SK-N-SH (cell line): ENCODE data around the gene FEV.

Source experiments
- CTCF ChIP-seq: fragments of 200-600 bp; sonication (generic); IDR thresholded peaks from 2 replicates; pipeline ENCODE4 v1.6.1; 2017; ENCODE audit warnings: antibody characterized with exemption, mild to moderate bottlenecking, moderate library complexity
- ELF1 ChIP-seq: IDR thresholded peaks from 2 replicates; pipeline ENCODE4 v1.4.0; 2012
- EP300 ChIP-seq, 2 experiments: IDR thresholded peaks; 2 replicates each; pipeline versions ENCODE4 v1.4.0 to v1.6.1; 2012; ENCODE audit warnings: borderline replicate concordance in 1 of 2, low read depth in 1 of 2, low read length in 1 of 2
- JUND ChIP-seq: IDR thresholded peaks from 2 replicates; pipeline ENCODE4 v1.4.0; 2012
- NFIC ChIP-seq: IDR thresholded peaks from 2 replicates; pipeline ENCODE4 v1.4.0; 2012; ENCODE audit warnings: borderline replicate concordance
- POLR2AphosphoS5 ChIP-seq: IDR thresholded peaks from 2 replicates; pipeline ENCODE4 v1.6.1; 2012; ENCODE audit warnings: low read depth, low read length
- REST ChIP-seq: IDR thresholded peaks from 2 replicates; pipeline ENCODE4 v1.6.1; 2012; ENCODE audit warnings: mild to moderate bottlenecking, low read depth, low read length, moderate library complexity
- SMC3 ChIP-seq: IDR thresholded peaks from 2 replicates; pipeline ENCODE4 v1.6.1; 2012; ENCODE audit warnings: low read depth, low read length, improper control_type of control experiment
- TEAD4 ChIP-seq: IDR thresholded peaks from 2 replicates; pipeline ENCODE4 v1.4.0; 2012; ENCODE audit warnings: mild to moderate bottlenecking, borderline replicate concordance; ENCODE audit not compliant: insufficient read depth

- TF ChIP-seq CTCF, result no peak
- TF ChIP-seq JUND, result no peak
- no peak for TF ChIP-seq SMC3
- TF ChIP-seq NFIC, result no peak
- no peak for TF ChIP-seq REST
- TF ChIP-seq TEAD4, result no peak
- TF ChIP-seq POLR2AphosphoS5, result no peak
- TF ChIP-seq EP300 (IDR thresholded peaks at IDR 0.05; ENCODE audit: borderline replicate concordance in 1 of 2, low read depth in 1 of 2, low read length in 1 of 2), result no peak
- no peak for TF ChIP-seq ELF1
These were observed 1.3 kb upstream of the FEV start for GRCh38 chr2:218986148-218986761.
